ENCODE results near the gene SRPK1. TPM values are rescaled to one million over a fixed set of nuclear protein-coding genes. Genes with fewer than 3 reads are reported as not detected.

The SRPK1 gene
- total and polyA plus RNA-seq, 8 donors = 8.8 to 34.9 (median 27.1) TPM

- peak overlapping the region in 1 of 4 donors; percentile 28 for H3K27ac ChIP-seq
- DNase-seq (no peak), ATAC-seq (no peak), FAIRE-seq (no peak)
- no peaks in the 10 kb centered on the region for H3K36me3 ChIP-seq
- WGBS, 2 donors = 84 to 88% methylated on average over 6 of the region's 6 CpGs
- TF ChIP-seq CTCF (IDR thresholded peaks at IDR 0.05) = no peak
- H3K9me3 ChIP-seq = no peaks in the 10 kb centered on the region
- no peak overlapping the region for H3K4me3 ChIP-seq
- peaks cover 0 to 3% (median 0%) of the 10 kb centered on the region in 3 donors for H3K4me1 ChIP-seq
- intact Hi-C loops (cut with DNase I) = no loop called here
- H3K27me3 ChIP-seq = no peaks in the 10 kb centered on the region
These were observed 109.3 kb downstream of the SRPK1 start for GRCh38 chr6:35811699-35811995.

GRCh38 chr6:35810971-35811698 lies 109.8 kb downstream of the SRPK1 start:
- peak; percentile 67 to 93 (median 80) for ATAC-seq
- H3K9me3 ChIP-seq = no peaks in the 10 kb centered on the region

GRCh38 chr6:35809809-35810208 lies 111.1 kb downstream of the SRPK1 start:
- Histone ChIP-seq H3K4me1 (peaks cover 0 to 3% (median 0%) of the 10 kb centered on the region in 3 donors), H3K27ac (no peak overlapping the region), H3K27me3 (no peaks in the 10 kb centered on the region), H3K9me3 (no peaks in the 10 kb centered on the region), H3K36me3 (no peaks in the 10 kb centered on the region), H3K4me3 (no peak overlapping the region)
- FAIRE-seq (no peak), ATAC-seq (no peak), DNase-seq (no peak)
- 80 to 84% methylated on average over 5 of the region's 5 CpGs for WGBS, 2 donors
- no peak for TF ChIP-seq CTCF (IDR thresholded peaks at IDR 0.05)
- intact Hi-C loops (cut with DNase I) = no loop called here

More at GRCh38 chr6:35810971-35811698, 109.8 kb downstream of the SRPK1 start:
- Histone ChIP-seq H3K4me1 (peaks cover 0 to 3% (median 0%) of the 10 kb centered on the region in 3 donors), H3K36me3 (no peaks in the 10 kb centered on the region), H3K4me3 (no peak overlapping the region), H3K27ac (peak overlapping the region in 1 of 4 donors; percentile 28), H3K27me3 (no peaks in the 10 kb centered on the region)
- no peak for TF ChIP-seq CTCF (IDR thresholded peaks at IDR 0.05)
- no peak for FAIRE-seq
- 75 to 77% methylated on average over 14 of the region's 14 CpGs for WGBS, 2 donors
- intact Hi-C loops (cut with DNase I) = no loop called here
- DNase-seq = peak in 1 of 6 donors; percentile 42

- no peaks in the 10 kb centered on the region for H3K9me3 ChIP-seq
- no peak for ATAC-seq
- 78 to 79% methylated on average over 3 of the region's 3 CpGs for WGBS, 2 donors
- FAIRE-seq = no peak
- DNase-seq = no peak
- intact Hi-C loops (cut with DNase I) = no loop called here
- H3K4me3 ChIP-seq = no peak overlapping the region
- H3K27ac ChIP-seq = no peak overlapping the region
- TF ChIP-seq CTCF (IDR thresholded peaks at IDR 0.05) = no peak
- H3K4me1 ChIP-seq = peaks cover 0 to 3% (median 0%) of the 10 kb centered on the region in 3 donors
- H3K36me3 ChIP-seq = no peaks in the 10 kb centered on the region
- H3K27me3 ChIP-seq = no peaks in the 10 kb centered on the region
These were observed 112.2 kb downstream of the SRPK1 start for GRCh38 chr6:35808688-35809087.
